Right cardiac atrium (tissue), 5 donors: ENCODE results near the gene AAK1. TPM values are rescaled to one million over a fixed set of nuclear protein-coding genes. Genes with fewer than 3 reads are reported as not detected.
"Not testable (repeated sequence)": the region's sequence is repeated elsewhere in the genome, so short reads cannot be mapped to it uniquely, and the experiment has no call there.

Experiments used
- ATAC-seq, 2 donors: fragments of 200-7000 bp; cut with Tn5 transposase; one replicate each; pipeline versions ENCODE4 v1.8.0 to v1.9.1; 2020; ENCODE audit warnings: moderate library complexity in 2 of 2, mild to moderate bottlenecking in 1 of 2
- DNase-seq, 3 donors: peaks; one replicate each; pipeline ENCODE4 v3.0.0-alpha.2; 2020
- H3K27ac ChIP-seq: one replicate; pipeline ENCODE4 v1.5.1; 2013; ENCODE audit warnings: mild to moderate bottlenecking, low read length, control low read depth, moderate library complexity
- H3K27me3 ChIP-seq: one replicate; pipeline ENCODE4 v1.6.1; 2013; ENCODE audit not compliant: control insufficient read depth, insufficient read depth
- H3K4me1 ChIP-seq: one replicate; pipeline ENCODE4 v1.6.1; 2013; ENCODE audit warnings: low read length; ENCODE audit not compliant: control insufficient read depth, insufficient read depth
- H3K4me3 ChIP-seq: one replicate; pipeline ENCODE4 v1.5.1; 2013; ENCODE audit warnings: low read length, control low read depth
- H3K9me3 ChIP-seq: one replicate; pipeline ENCODE4 v1.6.1; 2013; ENCODE audit warnings: low read length; ENCODE audit not compliant: control insufficient read depth
- WGBS: extraction: QIAGEN DNeasy Blood & Tissue Kit; methylation state at CpG from one replicate; pipeline ENCODE4 v1.1.7; 2013; 5-methylcytosine and 5-hydroxymethylcytosine counted together
- intact Hi-C, 4 donors: fragments of 100-400 bp; cut with DNase I; formaldehyde crosslinking; loops; one replicate each; pipeline versions ENCODE4 v1.11.0 to v1.14.0; 2022 to 2023
- polyA plus RNA-seq: library from polyadenylated mRNA; stranded (reverse); fragments of 200-250 nt; gene quantifications from one replicate; pipeline ENCODE4 v1.2.3, GENCODE V29; 2013
- total RNA-seq, 4 donors: library from RNA; stranded (reverse); fragmentation: NEBNext Ultra II Directional; extraction: Animal tissue kit (Norgen Biotek cat#: 25700); gene quantifications; one replicate each; pipeline ENCODE4 v1.2.1, GENCODE V29; 2021
- donor health status: healthy with polysubstance abuse.
- donor health status: DM: no; HTN: yes; CAD: no.
- donor health status: DM: no; HTN: no; CAD: no.
- donor health status: DM: no; HTN: yes; CAD: no; lungs with severe emphysema.
- donor health status: DM: yes; HTN: yes; CAD: no.

AAK1 gene
- total and polyA plus RNA-seq, 5 donors, result 13.8 to 57.5 (median 51.2) TPM

GRCh38 chr2:69582582-69583176, 60.9 kb downstream of the AAK1 start:
- no peaks in the 10 kb centered on the region for H3K27me3 ChIP-seq
- peak overlapping the region; percentile 61 for H3K27ac ChIP-seq
- DNase-seq (no peak), ATAC-seq (peak; percentile 44 to 45)
- intact Hi-C loops, result no loop called here
- no peaks in the 10 kb centered on the region for H3K9me3 ChIP-seq
- H3K4me3 ChIP-seq, result no peak overlapping the region
- WGBS, result 33% methylated on average over 3 of the region's 3 CpGs
- H3K4me1 ChIP-seq, result peaks cover 22% of the 10 kb centered on the region

GRCh38 chr2:69581774-69582581, 61.6 kb downstream of the AAK1 start:
- peaks cover 26% of the 10 kb centered on the region for H3K4me1 ChIP-seq
- peak overlapping the region; percentile 61 for H3K27ac ChIP-seq
- H3K27me3 ChIP-seq, result no peaks in the 10 kb centered on the region
- no peak for ATAC-seq
- no peaks in the 10 kb centered on the region for H3K9me3 ChIP-seq
- intact Hi-C loops, result no loop called here
- H3K4me3 ChIP-seq, result no peak overlapping the region
- DNase-seq, result no peak
- 65% methylated on average over 14 of the region's 14 CpGs for WGBS

GRCh38 chr2:69580486-69580885, 63.1 kb downstream of the AAK1 start:
- Histone ChIP-seq H3K4me1 (peaks cover 26% of the 10 kb centered on the region), H3K4me3 (no peak overlapping the region), H3K27me3 (no peaks in the 10 kb centered on the region), H3K9me3 (no peaks in the 10 kb centered on the region), H3K27ac (no peak overlapping the region)
- ATAC-seq, result no peak
- intact Hi-C loops, result no loop called here
- no peak for DNase-seq
- WGBS, result 83% methylated on average over 4 of the region's 4 CpGs

- ATAC-seq (no peak), DNase-seq (no peak)
- intact Hi-C loops, result no loop called here
- Histone ChIP-seq H3K27ac (no peak overlapping the region), H3K4me3 (no peak overlapping the region), H3K4me1 (peaks cover 20% of the 10 kb centered on the region), H3K9me3 (no peaks in the 10 kb centered on the region), H3K27me3 (no peaks in the 10 kb centered on the region)
- 85% methylated on average over 3 of the region's 3 CpGs for WGBS
These were observed 64.0 kb downstream of the AAK1 start for GRCh38 chr2:69579536-69579935.

GRCh38 chr2:69578198-69578540, 65.4 kb downstream of the AAK1 start:
- intact Hi-C loops, result no loop called here
- Histone ChIP-seq H3K4me3 (no peak overlapping the region), H3K27me3 (no peaks in the 10 kb centered on the region), H3K4me1 (peaks cover 17% of the 10 kb centered on the region), H3K9me3 (no peaks in the 10 kb centered on the region), H3K27ac (no peak overlapping the region)
- whole genome bisulfite sequencing, result 94% methylated on average over 2 of the region's 2 CpGs
- no peak for DNase-seq
- no peak for ATAC-seq

- peaks cover 12% of the 10 kb centered on the region for H3K4me1 ChIP-seq
- H3K27ac ChIP-seq, result no peak overlapping the region
- no peak for DNase-seq
- WGBS, result 80% methylated on average over 5 of the region's 5 CpGs
- H3K27me3 ChIP-seq, result no peaks in the 10 kb centered on the region
- no peaks in the 10 kb centered on the region for H3K9me3 ChIP-seq
- H3K4me3 ChIP-seq, result no peak overlapping the region
- peak in 1 of 2 donors; percentile 20 for ATAC-seq
- intact Hi-C loops, result no loop called here
These were observed 65.9 kb downstream of the AAK1 start for GRCh38 chr2:69577467-69578197.

- 86% methylated on average over 5 of the region's 5 CpGs for WGBS
- intact Hi-C loops, result no loop called here
- peaks cover 7% of the 10 kb centered on the region for H3K4me1 ChIP-seq
- H3K27me3 ChIP-seq, result no peaks in the 10 kb centered on the region
- H3K4me3 ChIP-seq, result no peak overlapping the region
- H3K27ac ChIP-seq, result no peak overlapping the region
- H3K9me3 ChIP-seq, result no peaks in the 10 kb centered on the region
- DNase-seq (no peak), ATAC-seq (no peak)
These were observed 66.7 kb downstream of the AAK1 start for GRCh38 chr2:69576880-69577279.

GRCh38 chr2:69575926-69576325, 67.6 kb downstream of the AAK1 start:
- no peak overlapping the region for H3K27ac ChIP-seq
- 90% methylated on average over 1 of the region's 1 CpG for WGBS
- H3K4me3 ChIP-seq, result no peak overlapping the region
- no peak for ATAC-seq
- intact Hi-C loops, result no loop called here
- peaks cover 9% of the 10 kb centered on the region for H3K4me1 ChIP-seq
- no peaks in the 10 kb centered on the region for H3K9me3 ChIP-seq
- H3K27me3 ChIP-seq, result no peaks in the 10 kb centered on the region
- DNase-seq, result no peak

GRCh38 chr2:69575371-69575770, 68.2 kb downstream of the AAK1 start:
- H3K27me3 ChIP-seq, H3K9me3 ChIP-seq, H3K27ac ChIP-seq, intact Hi-C loops, H3K4me3 ChIP-seq, H3K4me1 ChIP-seq, ATAC-seq, DNase-seq: not testable (repeated sequence)
- 93% methylated on average over 13 of the region's 13 CpGs for WGBS

GRCh38 chr2:69572641-69573040, 70.9 kb downstream of the AAK1 start:
- peak in 1 of 3 donors; percentile 66 for DNase-seq
- H3K9me3 ChIP-seq, result no peaks in the 10 kb centered on the region
- no peak overlapping the region for H3K27ac ChIP-seq
- 47% methylated on average over 5 of the region's 5 CpGs for WGBS
- H3K4me1 ChIP-seq, result peaks cover 5% of the 10 kb centered on the region
- intact Hi-C loops, result loop anchor here in 1 of 4 donors (5.0 kb wide), 1 partner anchor 70 kb away; the partner anchor contains the start of gene AAK1
- H3K27me3 ChIP-seq, result no peaks in the 10 kb centered on the region
- H3K4me3 ChIP-seq, result no peak overlapping the region
- peak; percentile 54 to 77 for ATAC-seq

- H3K27ac ChIP-seq, result no peak overlapping the region
- intact Hi-C loops, result loop anchor here in 1 of 4 donors (5.0 kb wide), 1 partner anchor 71 kb away; the partner anchor contains the start of gene AAK1
- peaks cover 2% of the 10 kb centered on the region for H3K4me1 ChIP-seq
- ATAC-seq (no peak), DNase-seq (no peak)
- no peak overlapping the region for H3K4me3 ChIP-seq
- H3K9me3 ChIP-seq, result no peaks in the 10 kb centered on the region
- 98% methylated on average over 1 of the region's 1 CpG for WGBS
- H3K27me3 ChIP-seq, result no peaks in the 10 kb centered on the region
These were observed 72.3 kb downstream of the AAK1 start for GRCh38 chr2:69571189-69571588.
